Activated CD4-positive, alpha-beta T cell treated with anti-CD3 and anti-CD28 coated beads for 36 hours (primary cell): ENCODE results near the gene D2HGDH. TPM values are rescaled to one million over a fixed set of nuclear protein-coding genes. Genes with fewer than 3 reads are reported as not detected.
"Not testable (repeated sequence)": the region's sequence is repeated elsewhere in the genome, so short reads cannot be mapped to it uniquely, and the experiment has no call there.

ENCODE experiments used
- ATAC-seq: fragments of 200-7000 bp; cut with Tn5 transposase; one replicate; pipeline ENCODE4 v1.10.0; 2021; ENCODE audit warnings: mild to moderate bottlenecking, moderate library complexity
- CTCF ChIA-PET: fragments of 350-600 bp; sonication (Branson Sonifier 250); formaldehyde crosslinking; loops from one replicate; lab custom pipeline; 2021; ENCODE audit warnings: antibody characterized with exemption; lab: Charles Lee
- POLR2A ChIA-PET: fragments of 350-600 bp; sonication (Branson Sonifier 250); formaldehyde crosslinking; loops from one replicate; lab custom pipeline; 2021; ENCODE audit warnings: antibody characterized with exemption, inconsistent platforms; lab: Charles Lee
- DNase-seq: peaks from one replicate; pipeline ENCODE4 v3.0.0-alpha.2; 2020
- H3K27ac Mint-ChIP-seq: one replicate; pipeline ENCODE4 v1.8.0; 2021; ENCODE audit warnings: mixed read lengths
- H3K27me3 Mint-ChIP-seq: one replicate; pipeline ENCODE4 v1.8.0; 2021; ENCODE audit warnings: mixed read lengths
- H3K36me3 Mint-ChIP-seq: one replicate; pipeline ENCODE4 v1.8.0; 2021; ENCODE audit warnings: low read depth, mixed read lengths
- H3K4me1 Mint-ChIP-seq: one replicate; pipeline ENCODE4 v1.8.0; 2021; ENCODE audit warnings: mixed read lengths
- H3K4me3 Mint-ChIP-seq: one replicate; pipeline ENCODE4 v1.8.0; 2021; ENCODE audit warnings: mild to moderate bottlenecking, moderate library complexity, mixed read lengths
- H3K9me3 Mint-ChIP-seq: one replicate; pipeline ENCODE4 v1.8.0; 2021; ENCODE audit warnings: low read depth, mixed read lengths
- intact Hi-C, 2 experiments: fragments of 100-400 bp; cut with DNase I in 1 of 2; cut with micrococcal nuclease in 1 of 2; formaldehyde crosslinking; loops; one replicate each; pipeline versions ENCODE4 v1.14.2 to v1.15.1; 2022 to 2024; cut with DNase I, micrococcal nuclease
- total RNA-seq, 2 experiments: library from RNA; stranded (reverse); gene quantifications; one replicate each; pipeline ENCODE4 v1.2.3, GENCODE V29; 2021

The D2HGDH gene
- total RNA-seq, 2 experiments from 2014 or later: 18.2 to 34.1 TPM

GRCh38 chr2:241724975-241725870 lies 9.2 kb upstream of the D2HGDH start:
- ATAC-seq: no peak
- Mint-ChIP-seq H3K36me3 (peaks cover 44% of the 10 kb centered on the region), H3K27ac (no peak overlapping the region), H3K4me3 (no peak overlapping the region), H3K27me3 (no peaks in the 10 kb centered on the region), H3K4me1 (peaks cover 9% of the 10 kb centered on the region), H3K9me3 (peaks cover 4% of the 10 kb centered on the region)
- ChIA-PET CTCF (interaction anchor here (0.6 to 1.7 kb wide), 5 partner anchors 8 to 271 kb away, joined by 3 to 7 read pairs (median 3); no protein-coding TSS in a partner anchor), POLR2A (no interaction called here)
- DNase-seq: no peak
- intact Hi-C loops: no loop called here

- Mint-ChIP-seq H3K9me3 (peaks cover 4% of the 10 kb centered on the region), H3K36me3 (peaks cover 39% of the 10 kb centered on the region), H3K4me3 (no peak overlapping the region), H3K27me3 (no peaks in the 10 kb centered on the region), H3K27ac (no peak overlapping the region), H3K4me1 (peaks cover 22% of the 10 kb centered on the region)
- ChIA-PET POLR2A (no interaction called here), CTCF (interaction anchor here (0.6 to 0.9 kb wide), 3 partner anchors 18 to 411 kb away, joined by 3 to 4 read pairs (median 3); partner anchors contain the start of gene GAL3ST2)
- intact Hi-C loops: no loop called here
- ATAC-seq (no peak), DNase-seq (no peak)
These were observed 8.0 kb upstream of the D2HGDH start for GRCh38 chr2:241726459-241726858.

GRCh38 chr2:241728000-241728399 lies 6.4 kb upstream of the D2HGDH start:
- Mint-ChIP-seq H3K4me1 (peaks cover 32% of the 10 kb centered on the region), H3K4me3 (no peak overlapping the region), H3K27me3 (no peaks in the 10 kb centered on the region), H3K36me3 (peaks cover 24% of the 10 kb centered on the region), H3K9me3 (no peaks in the 10 kb centered on the region), H3K27ac (no peak overlapping the region)
- POLR2A ChIA-PET: no interaction called here
- intact Hi-C loops: no loop called here
- ATAC-seq (no peak), DNase-seq (no peak)
- CTCF ChIA-PET: no interaction called here

GRCh38 chr2:241728627-241729026 lies 5.8 kb upstream of the D2HGDH start:
- Mint-ChIP-seq H3K9me3 (no peaks in the 10 kb centered on the region), H3K27me3 (no peaks in the 10 kb centered on the region), H3K36me3 (peaks cover 18% of the 10 kb centered on the region), H3K4me1 (peaks cover 38% of the 10 kb centered on the region), H3K27ac (no peak overlapping the region), H3K4me3 (no peak overlapping the region)
- DNase-seq: no peak
- CTCF ChIA-PET: interaction anchor here (0.7 to 1.3 kb wide), 2 partner anchors 27 to 140 kb away, joined by 3 read pairs; partner anchors contain the start of gene ING5
- POLR2A ChIA-PET: no interaction called here
- intact Hi-C loops: no loop called here
- ATAC-seq: no peak

DNA sequence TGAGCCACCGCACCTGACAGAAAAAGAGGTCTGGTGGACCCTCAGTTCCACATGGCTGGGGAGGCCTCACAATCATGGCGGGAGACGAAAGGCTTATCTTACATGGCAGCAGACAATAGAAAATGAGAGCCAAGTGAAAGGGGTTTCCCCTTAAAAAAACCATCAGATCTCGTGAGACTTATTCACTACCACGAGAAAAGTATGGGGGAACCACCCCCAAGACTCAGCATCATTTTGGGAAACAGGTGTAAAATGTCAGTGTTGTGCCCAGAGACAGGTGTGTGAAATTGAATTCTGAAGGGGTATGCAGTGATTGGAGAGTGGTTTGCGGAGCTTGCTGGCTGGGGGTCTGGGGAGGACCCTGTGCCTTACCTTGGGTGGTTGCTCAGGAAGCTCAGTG lies 4.6 kb upstream of the D2HGDH start:
- H3K27me3 Mint-ChIP-seq: no peaks in the 10 kb centered on the region
- intact Hi-C loops: loop anchor here in 1 of 2 experiments (1.0 to 10.0 kb wide), 5 partner anchors 28 to 1165 kb away; partner anchors contain the start of genes DUSP28, ING5 and RNPEPL1
- CTCF ChIA-PET: interaction anchor here (0.5 to 4.3 kb wide), 3 partner anchors 41 to 1193 kb away, joined by 3 to 18 read pairs (median 3); partner anchors contain the start of gene DTYMK
- ATAC-seq: peak; percentile 4
- no peaks in the 10 kb centered on the region for H3K9me3 Mint-ChIP-seq
- peak overlapping the region; percentile 79 for H3K27ac Mint-ChIP-seq
- POLR2A ChIA-PET: interaction anchor here (1.2 kb wide), 1 partner anchor 27 kb away, joined by 4 read pairs; no protein-coding TSS in a partner anchor
- peak overlapping the region; percentile 4 for H3K4me3 Mint-ChIP-seq
- peaks cover 39% of the 10 kb centered on the region for H3K4me1 Mint-ChIP-seq
- peaks cover 8% of the 10 kb centered on the region for H3K36me3 Mint-ChIP-seq
- peak; percentile 44 for DNase-seq

GRCh38 chr2:241730671-241731293 lies 3.6 kb upstream of the D2HGDH start:
- Mint-ChIP-seq H3K4me1 (peaks cover 44% of the 10 kb centered on the region), H3K27ac (peak overlapping the region; percentile 92)
- intact Hi-C loops: loop anchor here in 1 of 2 experiments (1.0 to 10.0 kb wide), 5 partner anchors 28 to 1166 kb away; partner anchors contain the start of genes DUSP28, ING5 and RNPEPL1

GRCh38 chr2:241732513-241733186 lies 1.8 kb upstream of the D2HGDH start:
- intact Hi-C loops: loop anchor here in 1 of 2 experiments (5.0 to 10.0 kb wide), 2 partner anchors 880 to 1168 kb away; partner anchors contain the start of genes DUSP28 and RNPEPL1
- H3K27ac Mint-ChIP-seq, H3K9me3 Mint-ChIP-seq, ATAC-seq, POLR2A ChIA-PET, H3K36me3 Mint-ChIP-seq, H3K27me3 Mint-ChIP-seq: not testable (repeated sequence)
- DNase-seq: peak; percentile 86
- Mint-ChIP-seq H3K4me3 (peak overlapping the region; percentile 24), H3K4me1 (peaks cover 48% of the 10 kb centered on the region)
- CTCF ChIA-PET: interaction anchor here (0.8 to 4.3 kb wide), 5 partner anchors 8 to 374 kb away, joined by 3 to 18 read pairs (median 6); partner anchors contain the start of gene DTYMK

More at GRCh38 chr2:241730671-241731293, 3.6 kb upstream of the D2HGDH start:
- no peaks in the 10 kb centered on the region for H3K9me3 Mint-ChIP-seq
- H3K4me3 Mint-ChIP-seq: peak overlapping the region; percentile 36
- H3K36me3 Mint-ChIP-seq: peaks cover 7% of the 10 kb centered on the region
- ATAC-seq (peak; percentile 28), DNase-seq (peak; percentile 69)
- POLR2A ChIA-PET: interaction anchor here (0.7 to 1.2 kb wide), 2 partner anchors 28 to 78 kb away, joined by 3 to 4 read pairs; no protein-coding TSS in a partner anchor
- CTCF ChIA-PET: interaction anchor here (0.5 to 4.3 kb wide), 6 partner anchors 18 to 1194 kb away, joined by 3 to 18 read pairs (median 4); partner anchors contain the start of gene DTYMK
- no peaks in the 10 kb centered on the region for H3K27me3 Mint-ChIP-seq

DNA sequence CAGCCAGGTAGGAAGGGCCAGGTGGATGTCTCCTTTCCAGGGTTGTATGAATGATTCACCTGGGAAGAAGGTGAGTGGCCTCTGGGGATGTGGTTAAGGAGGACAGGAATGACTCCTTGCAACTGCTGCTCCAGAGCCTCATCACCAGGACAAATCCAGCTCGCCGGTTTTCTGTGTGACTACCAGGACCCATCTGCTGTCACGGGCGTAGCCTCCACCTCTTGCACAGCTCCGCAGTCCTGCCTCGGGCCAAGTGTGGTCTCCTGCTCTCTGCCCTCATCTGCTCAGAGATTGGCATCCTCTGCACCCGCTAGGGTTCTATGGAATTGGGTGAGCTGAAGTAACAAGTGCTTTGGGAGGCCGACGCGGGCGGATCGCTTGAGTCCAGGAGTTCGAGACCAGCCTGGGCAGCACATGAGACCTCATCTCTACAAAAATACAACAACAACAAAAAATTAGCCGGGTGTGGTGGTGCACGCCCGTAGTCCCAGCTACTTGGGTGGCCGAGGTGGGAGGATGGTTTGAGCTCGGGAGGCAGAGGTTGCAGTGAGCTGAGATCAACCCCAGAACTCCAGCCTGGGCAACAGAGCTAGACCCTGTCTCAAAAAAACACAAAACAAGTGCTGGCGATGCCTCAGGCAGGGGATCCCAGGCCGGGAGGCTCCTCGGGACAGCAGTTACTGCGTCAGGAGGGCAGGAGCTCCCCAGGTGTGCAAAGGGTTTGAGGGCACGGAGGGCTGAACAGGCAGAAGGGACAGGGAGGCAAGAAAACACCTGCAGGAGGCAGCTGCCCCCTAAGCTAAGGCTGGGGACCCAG lies 831 bp upstream of the D2HGDH start:
- no peak for ATAC-seq
- DNase-seq: no peak
- no peaks in the 10 kb centered on the region for H3K9me3 Mint-ChIP-seq
- intact Hi-C loops: loop anchor here (1.0 to 10.0 kb wide), 16 partner anchors 31 to 1169 kb away; partner anchors contain the start of genes ING5 (in 2 of the 2), ATG4B (in 1 of the 2), DTYMK (in 1 of the 2) and DUSP28 (in 1 of the 2)
- H3K36me3 Mint-ChIP-seq: peaks cover 9% of the 10 kb centered on the region
- ChIA-PET CTCF (interaction anchor here (0.6 to 4.3 kb wide), 14 partner anchors 9 to 152 kb away, joined by 3 to 18 read pairs (median 4); partner anchors contain the start of genes DTYMK and ING5), POLR2A (interaction anchor here (0.9 to 2.0 kb wide), 2 partner anchors 30 to 32 kb away, joined by 3 to 19 read pairs; partner anchors contain the start of gene ING5)
- H3K4me3 Mint-ChIP-seq: peak overlapping the region; percentile 79
- H3K4me1 Mint-ChIP-seq: peaks cover 50% of the 10 kb centered on the region
- H3K27ac Mint-ChIP-seq: peak overlapping the region; percentile 19
- no peaks in the 10 kb centered on the region for H3K27me3 Mint-ChIP-seq

- peak; percentile 5 for ATAC-seq
- ChIA-PET CTCF (interaction anchor here (0.6 to 4.3 kb wide), 12 partner anchors 9 to 152 kb away, joined by 3 to 18 read pairs (median 4); partner anchors contain the start of genes DTYMK and ING5), POLR2A (interaction anchor here (0.9 to 2.0 kb wide), 2 partner anchors 31 to 32 kb away, joined by 3 to 19 read pairs; partner anchors contain the start of gene ING5)
- H3K4me3 Mint-ChIP-seq: peak overlapping the region; percentile 79
- peaks cover 54% of the 10 kb centered on the region for H3K4me1 Mint-ChIP-seq
- no peak overlapping the region for H3K27ac Mint-ChIP-seq
- no peak for DNase-seq
- no peaks in the 10 kb centered on the region for H3K27me3 Mint-ChIP-seq
- no peaks in the 10 kb centered on the region for H3K9me3 Mint-ChIP-seq
- H3K36me3 Mint-ChIP-seq: peaks cover 9% of the 10 kb centered on the region
- intact Hi-C loops: loop anchor here (1.0 to 10.0 kb wide), 16 partner anchors 32 to 1169 kb away; partner anchors contain the start of genes ING5 (in 2 of the 2), ATG4B (in 1 of the 2), DTYMK (in 1 of the 2) and DUSP28 (in 1 of the 2)
These were observed 293 bp upstream of the D2HGDH start for GRCh38 chr2:241734208-241734466.
